ENCODE measurements around the gene UPF1. TPM values are rescaled to one million over a fixed set of nuclear protein-coding genes. Genes with fewer than 3 reads are reported as not detected.

UPF1 gene
- total and polyA plus RNA-seq, 2 of the 13 experiments (the other 11 are each of a cell fraction or from before 2014, with no cell fraction given), result 16.9 to 41.8 TPM

DNA sequence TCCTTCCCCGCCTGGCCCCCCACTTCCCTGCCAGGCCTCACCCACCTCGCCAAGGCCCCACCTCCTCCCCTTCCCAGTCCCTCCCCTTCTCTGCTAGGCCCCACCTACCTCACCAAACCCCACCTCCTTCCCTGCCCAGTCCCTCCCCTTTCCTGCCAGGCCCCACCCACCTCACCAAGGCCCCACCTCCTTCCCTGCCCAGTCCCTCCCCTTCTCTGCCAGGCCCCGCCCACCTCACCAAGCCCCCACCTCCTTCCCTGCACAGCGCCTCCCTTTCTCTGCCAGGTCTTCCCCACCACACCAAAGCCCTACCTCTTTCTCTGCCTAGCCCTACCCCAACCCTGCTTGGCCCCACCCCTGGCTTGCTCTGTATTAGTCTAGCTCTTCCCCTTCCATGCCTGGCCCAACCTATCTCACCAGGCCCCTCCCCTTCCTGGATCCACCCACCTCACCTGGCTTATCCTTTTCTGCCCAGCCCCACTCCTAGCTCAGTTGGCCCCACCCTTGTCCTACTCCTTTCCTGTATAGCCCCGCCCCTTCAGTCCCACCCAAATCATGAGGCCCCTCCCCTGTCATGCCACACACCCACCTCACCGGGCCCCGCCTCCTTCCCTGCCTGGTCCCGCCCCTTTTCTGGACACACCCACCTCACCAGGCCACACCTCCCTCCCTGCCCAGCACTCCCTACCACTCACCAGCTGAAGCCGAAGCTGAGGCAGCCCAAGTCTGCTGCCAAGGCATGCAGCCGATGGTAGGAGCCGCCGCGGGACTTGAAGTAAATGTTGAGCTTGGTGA is 48.0 kb downstream of the UPF1 start (continued):
- TF ChIP-seq, protein P1, sequence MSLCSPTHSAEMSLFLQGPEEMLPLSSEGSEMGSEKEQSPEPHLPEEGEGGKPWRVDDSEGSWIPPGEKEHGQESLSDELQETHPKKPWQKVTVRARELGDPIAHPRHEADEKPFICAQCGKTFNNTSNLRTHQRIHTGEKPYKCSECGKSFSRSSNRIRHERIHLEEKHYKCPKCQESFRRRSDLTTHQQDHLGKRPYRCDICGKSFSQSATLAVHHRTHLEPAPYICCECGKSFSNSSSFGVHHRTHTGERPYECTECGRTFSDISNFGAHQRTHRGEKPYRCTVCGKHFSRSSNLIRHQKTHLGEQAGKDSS (CRISPR knock-in tag; IDR thresholded peaks at IDR 0.05; ENCODE audit: borderline replicate concordance, low read depth), result no peak
- no peak for TF ChIP-seq TAF1 (CRISPR knock-in tag; IDR thresholded peaks at IDR 0.05)
- TF ChIP-seq, protein P2, sequence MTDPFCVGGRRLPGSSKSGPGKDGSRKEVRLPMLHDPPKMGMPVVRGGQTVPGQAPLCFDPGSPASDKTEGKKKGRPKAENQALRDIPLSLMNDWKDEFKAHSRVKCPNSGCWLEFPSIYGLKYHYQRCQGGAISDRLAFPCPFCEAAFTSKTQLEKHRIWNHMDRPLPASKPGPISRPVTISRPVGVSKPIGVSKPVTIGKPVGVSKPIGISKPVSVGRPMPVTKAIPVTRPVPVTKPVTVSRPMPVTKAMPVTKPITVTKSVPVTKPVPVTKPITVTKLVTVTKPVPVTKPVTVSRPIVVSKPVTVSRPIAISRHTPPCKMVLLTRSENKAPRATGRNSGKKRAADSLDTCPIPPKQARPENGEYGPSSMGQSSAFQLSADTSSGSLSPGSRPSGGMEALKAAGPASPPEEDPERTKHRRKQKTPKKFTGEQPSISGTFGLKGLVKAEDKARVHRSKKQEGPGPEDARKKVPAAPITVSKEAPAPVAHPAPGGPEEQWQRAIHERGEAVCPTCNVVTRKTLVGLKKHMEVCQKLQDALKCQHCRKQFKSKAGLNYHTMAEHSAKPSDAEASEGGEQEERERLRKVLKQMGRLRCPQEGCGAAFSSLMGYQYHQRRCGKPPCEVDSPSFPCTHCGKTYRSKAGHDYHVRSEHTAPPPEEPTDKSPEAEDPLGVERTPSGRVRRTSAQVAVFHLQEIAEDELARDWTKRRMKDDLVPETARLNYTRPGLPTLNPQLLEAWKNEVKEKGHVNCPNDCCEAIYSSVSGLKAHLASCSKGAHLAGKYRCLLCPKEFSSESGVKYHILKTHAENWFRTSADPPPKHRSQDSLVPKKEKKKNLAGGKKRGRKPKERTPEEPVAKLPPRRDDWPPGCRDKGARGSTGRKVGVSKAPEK (CRISPR knock-in tag; IDR thresholded peaks at IDR 0.05; ENCODE audit: borderline replicate concordance), result no peak
- no peak for TF ChIP-seq ZNF331 (CRISPR knock-in tag; IDR thresholded peaks at IDR 0.05)
- TF ChIP-seq ZNF253 (CRISPR knock-in tag; IDR thresholded peaks at IDR 0.05; ENCODE audit: borderline replicate concordance), result no peak
- no peak for TF ChIP-seq KLF13 (CRISPR knock-in tag; IDR thresholded peaks at IDR 0.05)
- TF ChIP-seq MTA3 (CRISPR knock-in tag; IDR thresholded peaks at IDR 0.05), result no peak
- TF ChIP-seq TSC22D2 (CRISPR knock-in tag; IDR thresholded peaks at IDR 0.05; ENCODE audit: borderline replicate concordance), result no peak
- TF ChIP-seq MATR3 (CRISPR knock-in tag; IDR thresholded peaks at IDR 0.05), result no peak

DNA sequence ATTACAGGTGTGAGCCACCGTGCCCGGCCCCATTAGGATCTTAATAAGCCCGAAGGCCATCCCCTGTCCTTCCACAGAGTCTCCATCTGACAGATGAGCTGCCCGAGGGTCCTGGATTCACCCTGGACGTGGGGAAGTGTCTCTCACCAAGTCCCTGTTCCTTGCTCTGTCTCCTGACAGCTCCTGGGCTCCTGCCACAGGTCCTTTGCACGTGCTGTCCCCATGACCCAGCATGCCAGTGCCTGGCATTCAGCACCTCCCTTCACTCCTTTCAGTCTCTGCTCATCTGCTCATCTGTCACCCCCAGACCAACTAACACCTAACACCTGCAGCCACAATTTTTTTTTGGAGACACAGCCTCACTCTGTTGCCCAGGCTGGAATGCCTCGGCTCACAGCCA is 49.7 kb downstream of the UPF1 start:
- ATAC-seq, result no peak
- no TSS peak for BruUV-seq (replicated peaks)
- TF ChIP-seq MED8 (CRISPR knock-in tag; IDR thresholded peaks at IDR 0.05; ENCODE audit: insufficient replicate concordance), result no peak
- no peak for TF ChIP-seq KDM5B (CRISPR knock-in tag; IDR thresholded peaks at IDR 0.05; ENCODE audit: borderline replicate concordance)
- TF ChIP-seq ZNF660 (CRISPR knock-in tag; IDR thresholded peaks at IDR 0.05; ENCODE audit: borderline replicate concordance, low read depth), result no peak
- no peak for TF ChIP-seq ZSCAN29 (CRISPR knock-in tag; conservative IDR thresholded peaks at IDR 0.05)
- TF ChIP-seq ZZZ3 (CRISPR knock-in tag; IDR thresholded peaks at IDR 0.05; ENCODE audit: borderline replicate concordance), result no peak
- TF ChIP-seq KLF13 (CRISPR knock-in tag; IDR thresholded peaks at IDR 0.05), result no peak
- TF ChIP-seq ZNF703 (CRISPR knock-in tag; IDR thresholded peaks at IDR 0.05; ENCODE audit: borderline replicate concordance), result no peak
- no peak for TF ChIP-seq PHB2 (IDR thresholded peaks at IDR 0.05; ENCODE audit: partially characterized antibody)
- no peak for TF ChIP-seq ATF1 (CRISPR knock-in tag; IDR thresholded peaks at IDR 0.05)
- TF ChIP-seq TRIM24 (CRISPR knock-in tag; IDR thresholded peaks at IDR 0.05), result no peak
- no peak for TF ChIP-seq CREM (IDR thresholded peaks at IDR 0.05)
- no peak for TF ChIP-seq CREM (CRISPR knock-in tag; IDR thresholded peaks at IDR 0.05)
- TF ChIP-seq TOE1 (CRISPR knock-in tag; IDR thresholded peaks at IDR 0.05), result no peak
- no peak for TF ChIP-seq ZNF12 (CRISPR knock-in tag; IDR thresholded peaks at IDR 0.05)

More for the DNA sequence above, 49.7 kb downstream of the UPF1 start:
- Histone ChIP-seq H3K27me3 (ENCODE audit: control insufficient read depth in 1 of 2, insufficient read depth in 2 of 2, low read length in 2 of 2) (no peaks in the 10 kb centered on the region), H3K9ac (ENCODE audit: insufficient read depth, low read depth, low read length) (no peak overlapping the region), H3K4me2 (ENCODE audit: low read depth, low read length) (no peak overlapping the region), H3K9me3 (ENCODE audit: low read length) (no peaks in the 10 kb centered on the region), H2AFZ (ENCODE audit: low read length) (no peak overlapping the region), H3K79me2 (ENCODE audit: insufficient read depth, low read length) (no peaks in the 10 kb centered on the region), H3K4me3 (replicated peaks in 1 of 3; ENCODE audit: insufficient read depth in 1 of 3, low read depth in 2 of 3, low read length in 3 of 3) (no peak overlapping the region), H4K20me1 (ENCODE audit: insufficient read depth, low read length) (no peaks in the 10 kb centered on the region), H3K4me1 (ENCODE audit: insufficient read depth, low read length) (no peaks in the 10 kb centered on the region), H3K27ac (ENCODE audit: extremely low read length, insufficient read depth, low read length) (no peak overlapping the region), H3K36me3 (replicated peaks in 1 of 2; ENCODE audit: control insufficient read depth in 1 of 2, insufficient read depth in 2 of 2, low read length in 2 of 2) (peaks cover 2 to 5% of the 10 kb centered on the region in 2 experiments; a peak in 1 of 5 replicates)
- POLR2A ChIA-PET, result no interaction called here
- no peak for DNase-seq (ENCODE audit: low spot score)
- CTCF ChIA-PET (ENCODE audit: low intra/inter-chr PET ratio, low total read pairs), result no interaction called here
- 95% methylated on average over 7 of the region's 7 CpGs for WGBS (ENCODE audit: low lambda C conversion rate)
- intact Hi-C loops (cut with micrococcal nuclease; ENCODE audit: unreplicated experiment), result no loop called here
- in situ Hi-C loops (cut with HindIII; ENCODE audit: extremely low pct_ligation_motif_present, low pct_unique_long_range_greater_than_20kb), result no loop called here
- no peak for FAIRE-seq

Data from HepG2 (cell line).